D721Med (cell line): ENCODE results near the gene VASP.

ENCODE experiments used
- DNase-seq: peaks from one replicate; pipeline ENCODE4 v3.0.0; 2011; ENCODE audit warnings: low spot score; ENCODE audit not compliant: insufficient read length
- FAIRE-seq: peaks from 2 replicates; lab custom pipeline; 2011; peaks lifted over from hg19 to GRCh38; lab: Jason Lieb, UNC
- TF ChIP-seq, protein P1 (sequence below): IDR thresholded peaks from 2 replicates; pipeline ENCODE4 v1.5.1; 2012; ENCODE audit warnings: mild to moderate bottlenecking, control low read depth; ENCODE audit not compliant: insufficient read depth; ENCODE audit errors: missing control alignments

The VASP gene

DNA sequence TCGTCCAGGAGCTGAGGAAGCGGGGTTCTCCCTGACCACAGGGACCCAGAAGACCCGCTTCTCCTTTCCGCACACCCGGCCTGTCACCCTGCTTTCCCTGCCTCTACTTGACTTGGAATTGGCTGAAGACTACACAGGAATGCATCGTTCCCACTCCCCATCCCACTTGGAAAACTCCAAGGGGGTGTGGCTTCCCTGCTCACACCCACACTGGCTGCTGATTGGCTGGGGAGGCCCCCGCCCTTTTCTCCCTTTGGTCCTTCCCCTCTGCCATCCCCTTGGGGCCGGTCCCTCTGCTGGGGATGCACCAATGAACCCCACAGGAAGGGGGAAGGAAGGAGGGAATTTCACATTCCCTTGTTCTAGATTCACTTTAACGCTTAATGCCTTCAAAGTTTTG lies 18.9 kb downstream of the VASP start:
- DNase-seq (peak; percentile 63), FAIRE-seq (no peak)
- TF ChIP-seq, protein P1, sequence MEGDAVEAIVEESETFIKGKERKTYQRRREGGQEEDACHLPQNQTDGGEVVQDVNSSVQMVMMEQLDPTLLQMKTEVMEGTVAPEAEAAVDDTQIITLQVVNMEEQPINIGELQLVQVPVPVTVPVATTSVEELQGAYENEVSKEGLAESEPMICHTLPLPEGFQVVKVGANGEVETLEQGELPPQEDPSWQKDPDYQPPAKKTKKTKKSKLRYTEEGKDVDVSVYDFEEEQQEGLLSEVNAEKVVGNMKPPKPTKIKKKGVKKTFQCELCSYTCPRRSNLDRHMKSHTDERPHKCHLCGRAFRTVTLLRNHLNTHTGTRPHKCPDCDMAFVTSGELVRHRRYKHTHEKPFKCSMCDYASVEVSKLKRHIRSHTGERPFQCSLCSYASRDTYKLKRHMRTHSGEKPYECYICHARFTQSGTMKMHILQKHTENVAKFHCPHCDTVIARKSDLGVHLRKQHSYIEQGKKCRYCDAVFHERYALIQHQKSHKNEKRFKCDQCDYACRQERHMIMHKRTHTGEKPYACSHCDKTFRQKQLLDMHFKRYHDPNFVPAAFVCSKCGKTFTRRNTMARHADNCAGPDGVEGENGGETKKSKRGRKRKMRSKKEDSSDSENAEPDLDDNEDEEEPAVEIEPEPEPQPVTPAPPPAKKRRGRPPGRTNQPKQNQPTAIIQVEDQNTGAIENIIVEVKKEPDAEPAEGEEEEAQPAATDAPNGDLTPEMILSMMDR = no peak

DNA sequence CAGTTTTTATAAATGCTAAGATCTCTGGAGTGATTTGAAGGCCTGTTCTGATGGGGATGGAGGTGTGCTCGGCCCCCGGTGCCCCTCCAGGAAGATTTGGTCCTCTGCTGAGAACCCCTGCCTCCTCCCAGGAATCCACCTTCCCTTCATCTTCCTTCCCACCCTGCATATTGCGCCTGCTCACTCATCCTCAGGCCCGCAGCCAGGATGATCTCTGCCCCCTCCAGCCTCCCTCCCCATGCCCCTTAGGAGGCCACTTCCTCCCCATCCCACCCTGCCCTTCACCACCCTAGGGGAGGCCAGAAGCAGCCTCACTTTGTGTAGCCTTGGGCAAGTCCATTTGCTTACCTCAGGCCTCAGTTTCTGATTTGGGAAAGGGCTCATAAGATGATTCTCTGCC lies 19.7 kb downstream of the VASP start:
- DNase-seq = no peak
- FAIRE-seq = no peak
- TF ChIP-seq, protein P1 = no peak

DNA sequence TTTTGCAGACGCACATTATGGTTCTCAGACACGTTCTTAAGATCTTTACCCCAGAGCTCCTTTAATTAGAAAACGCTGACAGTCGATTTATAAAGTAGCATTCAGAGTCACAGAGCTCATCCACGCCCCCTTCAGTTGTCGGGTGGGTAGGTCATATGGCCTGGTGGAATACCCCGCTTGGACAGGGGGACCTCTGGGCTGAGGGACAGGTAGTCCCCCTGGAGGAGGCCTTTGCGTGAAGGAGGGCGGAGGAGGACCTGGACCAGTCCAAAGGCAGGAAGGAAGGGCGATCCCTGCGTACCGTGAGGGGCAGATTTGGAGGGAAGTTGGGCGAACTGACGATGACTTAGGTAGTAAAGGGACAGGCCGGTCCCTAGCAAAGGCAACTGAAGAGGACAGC lies 20.5 kb downstream of the VASP start:
- FAIRE-seq (no peak), DNase-seq (no peak)
- TF ChIP-seq, protein P1 = no peak

DNA sequence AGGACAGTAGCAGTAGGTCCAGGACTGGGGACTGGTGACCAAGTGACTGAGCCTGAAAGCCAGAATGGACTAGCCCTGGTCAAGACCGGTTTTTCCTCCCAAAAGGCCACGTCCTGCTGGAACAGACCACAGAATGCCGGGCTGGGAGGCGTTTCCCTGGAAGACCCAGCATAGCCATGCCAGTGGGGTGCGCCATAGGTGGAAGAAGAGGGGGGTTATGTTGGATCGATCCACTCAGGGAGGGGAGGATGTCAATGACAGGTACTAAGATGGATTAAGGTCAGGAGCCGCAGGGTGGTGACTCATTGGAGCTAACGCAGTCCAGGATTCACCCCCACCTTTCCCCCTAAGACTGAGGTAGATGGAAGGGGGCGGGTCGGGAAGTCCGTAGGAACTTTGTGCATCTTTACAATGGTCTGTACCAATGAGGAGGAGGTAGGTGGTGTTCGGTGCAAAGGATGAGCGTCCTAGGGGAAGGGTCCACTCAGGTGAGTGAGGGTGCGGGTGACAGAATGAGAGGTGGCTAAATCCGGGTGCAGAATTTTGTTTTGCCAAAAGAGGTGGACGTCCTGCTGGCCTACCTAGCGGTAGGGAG lies 21.0 kb downstream of the VASP start:
- TF ChIP-seq, protein P1 = no peak
- no peak for FAIRE-seq
- DNase-seq = no peak

DNA sequence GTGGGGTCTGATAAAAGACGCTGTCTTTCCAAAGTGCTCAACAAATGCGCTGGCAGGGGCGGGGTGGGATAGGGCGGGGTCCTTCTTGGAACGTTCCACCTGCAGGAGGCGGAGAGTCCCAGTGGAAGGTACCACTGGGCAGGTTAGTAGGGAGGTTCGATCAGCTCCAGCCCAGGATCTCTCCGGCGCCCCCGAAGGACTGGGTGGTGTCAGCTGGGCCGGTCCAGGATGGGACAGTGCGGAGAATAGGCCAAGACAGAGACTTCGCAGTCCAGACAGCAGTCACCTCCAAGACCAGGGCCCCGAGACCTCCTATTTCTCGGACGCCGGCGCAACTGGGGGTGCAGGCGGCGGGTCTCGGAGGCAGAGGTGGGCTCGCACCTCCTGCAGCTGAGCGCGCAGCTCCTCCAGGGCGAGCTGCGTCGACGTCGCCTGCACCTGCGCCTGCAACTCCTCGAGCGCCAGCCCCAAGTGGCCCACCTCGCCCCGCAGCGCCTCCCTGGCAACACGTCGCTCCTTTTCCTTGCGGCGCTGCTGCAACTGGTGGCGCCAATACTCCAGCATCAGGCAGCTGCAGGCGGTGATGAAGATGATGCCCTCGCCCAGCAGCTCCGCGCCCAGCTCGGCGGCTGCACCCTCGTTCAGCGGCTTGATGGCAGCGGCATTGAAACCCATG lies 21.6 kb downstream of the VASP start:
- DNase-seq (no peak), FAIRE-seq (no peak)
- TF ChIP-seq, protein P1 = no peak

DNA sequence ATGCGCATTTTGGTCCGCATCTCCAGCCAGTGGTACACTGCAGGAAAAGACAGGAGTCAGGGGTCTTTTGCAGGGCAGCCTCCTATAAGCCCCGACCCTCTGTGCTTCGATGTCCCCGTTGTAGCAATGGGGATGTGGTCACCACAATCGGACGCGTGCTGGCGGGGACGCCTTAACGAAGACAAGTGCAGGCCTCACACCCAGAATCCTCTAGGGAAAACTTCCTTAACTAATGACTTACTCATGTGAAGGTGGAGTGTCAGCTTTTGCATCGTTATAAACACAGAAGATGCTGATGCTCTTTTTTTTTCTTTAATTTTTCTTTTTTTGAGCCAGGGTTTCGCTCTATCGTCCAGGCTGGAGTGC lies 22.1 kb downstream of the VASP start:
- TF ChIP-seq, protein P1 = no peak
- FAIRE-seq (no peak), DNase-seq (no peak)

DNA sequence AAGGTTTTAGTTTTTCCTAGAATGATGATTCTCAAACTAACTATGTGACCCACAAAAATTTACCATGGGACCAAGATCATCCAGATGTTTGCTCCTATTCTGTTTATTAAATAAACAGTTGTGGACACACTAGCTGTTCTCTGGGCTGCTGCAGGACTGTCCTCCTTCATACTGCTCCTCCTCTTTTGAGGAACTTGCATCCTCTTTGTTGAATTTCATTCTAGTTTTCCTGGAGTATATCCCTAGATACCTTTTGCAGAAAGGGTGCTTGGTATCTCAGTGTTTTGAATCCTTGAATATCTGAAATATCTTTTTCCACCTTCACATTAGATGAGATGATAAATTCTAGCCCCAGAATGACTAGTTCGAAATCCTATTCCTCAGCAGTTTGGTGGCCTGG lies 24.1 kb downstream of the VASP start:
- FAIRE-seq (no peak), DNase-seq (no peak)

More for the DNA sequence above, 24.1 kb downstream of the VASP start:
- TF ChIP-seq, protein P1 = no peak
